HG03175 (cell line): ENCODE measurements around the gene SLC1A4.

Source experiments
- ATAC-seq: cut with Tn5 transposase; IDR thresholded peaks from one replicate; pipeline ENCODE4 v1.9.1; 2021; ENCODE audit warnings: mild to moderate bottlenecking, moderate library complexity; ENCODE audit not compliant: unreplicated experiment

The SLC1A4 gene

DNA sequence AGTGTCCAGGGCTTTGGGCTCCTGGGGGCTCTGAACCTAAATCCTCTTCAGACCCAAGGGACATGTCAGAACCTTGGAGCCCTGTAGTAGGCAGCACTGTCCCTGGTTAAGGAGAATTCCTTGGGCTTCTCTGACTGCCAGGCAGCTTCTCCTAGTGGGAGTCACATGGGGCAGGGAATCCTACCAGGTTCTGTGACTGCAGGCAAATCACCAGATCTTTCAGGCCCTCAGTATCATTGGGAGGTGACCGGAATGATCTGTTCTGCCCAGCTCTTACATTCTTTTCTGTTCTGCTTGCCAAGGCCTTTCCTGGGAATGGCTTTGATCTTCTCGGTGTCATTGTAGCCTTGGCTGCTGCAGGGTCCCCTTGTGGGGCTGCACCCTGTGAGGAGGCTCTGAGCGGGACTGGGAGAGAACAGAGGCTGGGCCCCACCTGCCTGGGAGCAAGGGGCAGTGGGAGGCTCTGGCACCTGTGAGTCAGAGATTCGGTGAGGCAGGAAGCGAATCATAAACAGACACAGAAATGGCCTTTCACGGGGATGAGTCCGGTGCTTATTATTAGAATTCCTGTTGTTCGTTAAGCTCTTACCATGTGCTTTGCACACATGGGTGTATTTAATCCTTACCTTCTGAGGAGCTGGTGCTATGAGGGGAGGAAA, 81.1 kb downstream of the SLC1A4 start:
- no peak for ATAC-seq

DNA sequence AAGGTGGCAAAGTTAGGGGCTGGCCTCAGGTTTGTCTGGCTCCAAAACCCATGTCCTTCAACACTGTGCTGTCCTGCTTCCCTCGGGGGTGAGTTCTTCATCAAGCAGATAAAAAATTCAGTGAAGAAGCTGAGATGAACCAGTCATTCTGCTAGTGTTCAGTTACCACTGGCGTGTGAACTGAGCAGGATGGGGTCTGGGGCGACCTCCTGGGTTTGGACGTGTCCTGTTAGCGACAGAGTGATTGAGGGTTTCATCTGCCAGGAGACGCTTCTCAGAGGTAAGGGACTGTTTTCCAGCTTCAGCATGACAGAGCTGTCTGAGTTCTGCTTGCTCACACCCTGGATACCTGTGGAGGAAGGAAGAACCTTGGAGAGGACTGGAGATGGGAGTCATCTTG, 81.7 kb downstream of the SLC1A4 start:
- ATAC-seq: no peak

DNA sequence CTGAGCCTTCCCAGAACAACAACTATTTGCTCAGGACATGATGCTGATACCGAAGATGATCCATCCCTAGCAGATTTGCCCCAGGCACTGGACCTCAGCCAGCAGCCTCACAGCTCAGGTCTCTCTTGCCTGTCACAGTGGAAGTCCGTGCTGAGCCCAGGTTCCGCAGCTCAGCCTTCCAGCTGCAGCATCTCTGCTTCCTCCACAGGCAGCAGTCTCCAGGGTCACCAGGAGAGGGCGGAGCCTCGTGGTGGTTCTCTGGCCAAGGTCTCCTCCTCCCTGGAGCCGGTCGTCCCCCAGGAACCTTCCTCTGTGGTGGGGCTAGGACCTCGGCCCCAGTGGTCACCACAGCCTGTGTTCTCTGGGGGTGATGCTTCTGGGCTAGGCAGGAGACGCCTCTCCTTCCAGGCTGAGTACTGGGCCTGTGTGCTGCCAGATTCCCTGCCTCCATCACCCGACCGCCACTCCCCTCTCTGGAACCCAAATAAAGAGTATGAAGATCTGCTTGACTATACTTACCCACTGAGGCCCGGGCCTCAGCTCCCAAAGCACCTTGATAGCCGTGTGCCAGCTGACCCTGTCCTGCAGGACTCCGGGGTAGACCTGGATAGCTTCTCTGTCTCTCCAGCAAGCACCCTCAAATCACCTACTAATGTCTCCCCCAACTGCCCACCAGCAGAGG, 82.4 kb downstream of the SLC1A4 start:
- ATAC-seq: peak; percentile 10

DNA sequence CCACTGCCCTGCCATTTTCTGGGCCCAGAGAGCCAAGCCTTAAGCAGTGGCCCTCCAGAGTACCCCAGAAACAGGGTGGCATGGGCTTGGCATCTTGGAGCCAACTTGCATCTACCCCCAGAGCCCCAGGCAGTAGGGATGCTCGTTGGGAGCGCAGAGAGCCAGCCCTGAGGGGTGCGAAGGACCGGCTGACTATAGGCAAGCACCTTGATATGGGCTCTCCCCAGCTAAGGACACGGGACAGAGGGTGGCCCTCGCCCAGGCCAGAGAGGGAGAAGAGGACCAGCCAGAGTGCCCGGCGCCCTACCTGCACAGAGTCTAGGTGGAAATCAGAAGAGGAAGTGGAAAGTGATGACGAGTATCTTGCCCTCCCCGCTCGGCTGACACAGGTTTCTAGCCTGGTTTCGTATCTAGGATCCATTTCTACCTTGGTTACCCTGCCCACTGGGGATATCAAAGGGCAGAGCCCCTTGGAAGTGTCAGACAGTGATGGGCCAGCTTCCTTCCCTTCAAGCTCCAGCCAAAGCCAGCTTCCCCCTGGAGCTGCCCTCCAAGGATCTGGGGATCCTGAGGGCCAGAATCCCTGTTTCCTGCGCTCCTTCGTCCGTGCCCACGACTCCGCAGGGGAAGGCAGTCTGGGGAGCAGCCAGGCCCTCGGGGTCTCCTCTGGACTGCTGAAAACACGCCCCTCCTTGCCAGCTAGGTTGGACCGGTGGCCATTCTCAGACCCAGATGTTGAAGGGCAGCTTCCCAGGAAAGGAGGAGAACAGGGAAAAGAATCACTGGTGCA, 83.2 kb downstream of the SLC1A4 start:
- ATAC-seq: peak; percentile 68
